ENCODE measurements around the gene TF.

DNA sequence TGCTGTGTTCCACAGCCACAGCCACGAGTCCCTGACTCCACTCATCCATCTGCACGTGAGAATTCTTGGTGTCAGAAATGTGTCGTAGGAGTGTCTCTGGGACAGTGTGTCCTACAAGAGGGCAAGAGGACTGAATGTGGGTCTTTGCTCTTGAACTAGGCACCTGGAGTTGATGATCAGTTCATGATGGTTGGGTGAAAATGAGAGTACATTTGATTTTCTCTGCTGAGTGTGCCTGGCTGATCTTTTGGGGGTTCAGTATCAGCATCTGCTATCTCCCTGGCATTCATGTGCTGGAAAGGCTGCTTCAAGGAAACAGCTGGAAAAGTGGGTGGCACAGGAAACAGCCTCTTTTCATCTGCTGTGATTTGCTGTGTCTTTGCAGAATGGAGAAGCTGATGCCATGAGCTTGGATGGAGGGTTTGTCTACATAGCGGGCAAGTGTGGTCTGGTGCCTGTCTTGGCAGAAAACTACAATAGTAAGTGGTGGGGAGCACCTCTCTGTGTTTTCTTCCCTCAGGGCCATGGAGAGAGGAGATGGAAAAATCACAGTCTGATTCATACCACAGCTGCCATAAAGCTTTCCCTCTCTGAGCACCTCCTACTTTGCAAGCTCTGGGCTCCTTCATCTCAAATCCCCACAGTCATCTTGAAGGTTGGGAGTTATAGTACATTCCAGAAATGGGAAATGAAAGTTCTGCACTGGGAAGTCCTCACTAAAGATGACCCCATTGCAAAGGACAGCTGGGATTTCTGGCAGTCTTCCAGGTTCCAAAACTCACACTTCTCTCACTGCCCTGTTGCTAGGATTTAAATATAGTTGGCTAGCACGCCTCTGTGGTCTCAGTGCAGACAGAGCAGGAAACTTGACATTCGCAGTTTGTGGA lies 17.8 kb downstream of the TF start:
- TF ChIP-seq POLR2AphosphoS5 (IDR thresholded peaks at IDR 0.05; ENCODE audit: low read depth, low read length) (no peak), YY1 (IDR thresholded peaks at IDR 0.05; ENCODE audit: low read depth, low read length) (no peak), PHF8 (conservative IDR thresholded peaks at IDR 0.05; ENCODE audit: low read depth, low read length) (no peak), POLR2A (IDR thresholded peaks at IDR 0.05; ENCODE audit: control extremely low read depth in 1 of 2, low read depth in 2 of 2, low read length in 2 of 2) (no peak), SP1 (IDR thresholded peaks at IDR 0.05; ENCODE audit: low read depth, low read length) (no peak)
